Activated CD8-positive, alpha-beta memory T cell treated with anti-CD3 and anti-CD28 coated beads for 1 hour (primary cell): Measurements from ENCODE around the gene GLIS1.
"Not testable (repeated sequence)": the region's sequence is repeated elsewhere in the genome, so short reads cannot be mapped to it uniquely, and the experiment has no call there.

Source experiments
- DNase-seq, 2 donors: peaks; one replicate each; pipeline ENCODE4 v3.0.0-alpha.2; 2020; ENCODE audit warnings: low read depth in 1 of 2; ENCODE audit errors: extremely low read depth in 1 of 2

The GLIS1 gene

DNA sequence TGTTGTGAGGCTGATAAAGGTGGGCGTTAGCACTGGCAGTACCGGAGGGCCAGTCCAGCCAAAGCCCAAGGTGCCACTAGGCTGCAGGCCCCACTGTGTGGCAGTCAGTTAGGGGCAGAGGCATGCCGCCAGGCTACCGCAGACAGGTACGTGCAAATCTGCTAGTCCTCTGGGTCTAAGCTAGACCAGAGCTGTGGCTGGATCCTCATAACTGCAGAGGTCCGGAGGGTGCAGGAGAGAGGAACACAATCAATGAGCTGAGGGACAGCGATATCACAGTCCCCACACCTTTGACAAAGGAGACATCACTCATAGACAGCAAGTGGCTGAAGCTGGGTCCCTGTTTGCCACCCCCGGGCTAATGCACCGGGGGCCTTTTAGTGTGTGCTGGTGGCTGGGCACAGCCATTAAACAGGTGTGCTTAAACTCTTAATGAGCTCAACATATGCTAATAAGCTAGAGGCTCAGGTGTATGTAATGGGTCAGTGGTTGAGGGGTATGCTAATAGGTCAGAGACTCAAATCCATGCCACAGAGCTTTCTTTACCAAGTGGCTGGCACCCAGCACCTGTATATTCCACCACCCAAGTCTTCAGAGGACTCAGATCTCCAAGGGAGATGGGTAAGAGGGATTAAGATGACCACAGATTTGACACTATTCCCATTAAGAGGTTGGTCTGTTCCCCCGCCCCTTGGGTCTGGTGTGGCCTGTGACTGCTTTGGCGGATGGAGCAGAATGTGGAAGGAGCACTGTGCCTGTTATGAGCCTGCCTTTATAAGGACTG lies 82.0 kb downstream of the GLIS1 start:
- no peak for DNase-seq

DNA sequence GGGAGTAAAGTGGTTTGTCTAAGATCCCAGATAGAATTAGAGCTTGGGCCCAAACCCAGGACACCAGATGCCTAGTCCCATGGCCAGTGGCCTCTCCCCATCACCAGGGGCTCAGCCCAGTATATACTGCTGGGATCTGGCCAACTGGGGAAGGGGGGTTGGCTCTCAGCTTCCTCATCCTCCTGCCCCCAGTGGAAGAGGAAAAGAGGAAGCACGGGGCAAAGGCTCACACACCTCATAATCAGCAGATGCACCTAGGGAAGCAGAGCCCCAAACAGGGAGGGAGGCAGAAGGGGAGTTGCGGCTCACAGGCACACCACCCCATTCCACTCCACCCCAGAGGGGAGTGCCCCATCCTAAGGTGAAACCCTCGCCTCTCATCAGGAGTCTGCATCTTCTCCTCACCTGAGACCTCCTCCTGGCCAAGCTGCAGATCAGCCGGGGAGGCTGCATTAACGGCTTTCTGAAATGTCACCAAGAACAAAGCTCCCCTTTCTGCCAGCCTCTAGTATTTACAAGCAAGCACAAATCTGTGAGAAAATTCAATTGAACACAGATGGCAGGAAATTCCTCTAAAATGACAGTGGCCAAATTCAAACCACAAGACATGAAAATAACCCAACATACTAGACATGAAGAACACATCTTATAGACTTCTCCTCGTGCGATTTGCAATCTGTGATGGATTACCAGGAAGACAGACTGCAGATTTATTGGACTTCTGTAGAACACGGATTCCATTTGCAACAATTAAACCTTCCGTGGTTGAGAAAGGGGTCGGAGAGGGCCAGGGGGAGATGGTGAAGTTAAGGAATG lies 82.8 kb downstream of the GLIS1 start:
- DNase-seq, result no peak

DNA sequence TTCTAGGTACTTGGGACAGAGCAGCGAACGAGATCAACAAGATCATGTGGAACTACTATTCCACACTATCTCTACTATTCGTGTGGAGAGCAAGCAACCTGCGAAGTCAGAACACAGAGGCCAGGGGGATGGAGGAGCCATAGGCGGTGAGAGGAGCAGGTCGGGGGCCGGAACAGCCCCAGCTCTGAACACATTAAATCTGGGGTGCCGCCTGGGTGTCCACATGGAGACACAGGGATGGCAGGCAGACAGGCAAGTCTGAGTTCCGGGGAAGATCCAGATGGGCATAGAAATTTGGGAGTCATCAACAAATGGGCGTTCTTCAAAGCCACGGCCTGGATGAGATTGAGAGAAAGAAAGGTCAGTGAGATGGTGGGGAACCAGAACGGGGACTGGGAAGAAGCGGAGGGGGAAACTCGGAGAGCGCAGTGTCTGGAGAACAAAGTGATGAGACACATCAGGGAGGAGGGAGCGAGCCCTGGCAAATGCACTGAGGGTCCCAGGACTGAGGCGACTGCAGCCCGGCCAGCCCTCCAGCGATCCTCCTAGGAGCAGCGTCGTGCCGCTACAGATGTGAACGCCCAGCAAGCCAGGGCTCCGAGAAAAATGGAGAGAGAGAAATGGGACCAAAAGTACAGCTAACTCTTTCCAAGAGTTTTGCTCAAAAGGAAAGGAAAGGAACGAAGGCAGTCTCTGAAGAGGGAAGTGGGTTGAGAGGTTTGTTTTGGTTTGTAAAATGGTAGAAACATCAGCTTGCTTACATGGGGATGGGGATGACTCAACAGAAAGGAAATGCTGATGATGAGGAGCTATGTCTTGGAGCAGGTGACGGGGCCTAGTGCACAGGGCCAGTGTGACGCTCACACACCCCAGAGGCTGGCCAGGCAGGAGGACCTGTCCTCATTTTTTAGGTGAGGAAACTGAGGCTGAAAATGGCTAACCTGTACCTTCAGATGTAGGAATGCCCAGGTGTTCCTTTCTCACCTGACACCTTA lies 84.5 kb downstream of the GLIS1 start:
- DNase-seq, result no peak

DNA sequence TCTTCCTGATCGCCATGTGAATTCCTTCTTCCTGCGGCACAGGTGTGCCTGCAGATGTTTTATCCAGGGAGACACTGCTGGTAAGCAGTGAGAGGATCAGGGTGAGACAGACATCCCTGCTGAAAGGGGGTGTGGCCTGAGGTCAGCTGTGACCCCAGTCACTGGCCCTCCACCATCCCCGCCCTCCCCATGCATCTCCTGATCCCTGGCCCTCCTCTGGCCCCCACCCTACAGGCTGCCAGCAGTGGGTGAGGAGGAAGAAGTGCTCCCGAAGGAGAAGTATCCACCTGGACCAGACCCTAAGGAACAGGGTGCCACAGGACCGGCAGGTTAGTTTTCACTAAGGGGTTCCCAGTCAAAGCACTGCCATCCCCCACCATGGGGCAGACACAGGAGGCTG lies 85.3 kb downstream of the GLIS1 start:
- no peak for DNase-seq

DNA sequence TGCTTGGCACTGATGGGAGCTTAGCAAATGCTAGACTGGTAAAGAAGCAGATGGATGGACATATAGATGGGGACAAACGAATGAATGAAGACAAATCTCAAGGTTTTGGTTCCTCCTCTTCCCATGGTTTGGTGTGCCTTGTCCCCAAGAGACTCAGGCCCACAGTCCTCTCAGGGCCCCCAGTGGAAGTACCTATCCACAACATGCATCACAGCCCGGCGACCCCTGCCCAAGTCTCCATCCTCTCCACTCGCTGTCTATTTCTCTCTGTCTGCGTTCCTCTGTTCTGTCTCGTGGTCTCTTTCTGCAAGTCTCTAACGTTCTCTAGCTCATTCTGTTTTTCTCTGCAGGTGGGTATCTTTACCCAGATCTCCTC lies 85.8 kb downstream of the GLIS1 start:
- DNase-seq, result no peak

DNA sequence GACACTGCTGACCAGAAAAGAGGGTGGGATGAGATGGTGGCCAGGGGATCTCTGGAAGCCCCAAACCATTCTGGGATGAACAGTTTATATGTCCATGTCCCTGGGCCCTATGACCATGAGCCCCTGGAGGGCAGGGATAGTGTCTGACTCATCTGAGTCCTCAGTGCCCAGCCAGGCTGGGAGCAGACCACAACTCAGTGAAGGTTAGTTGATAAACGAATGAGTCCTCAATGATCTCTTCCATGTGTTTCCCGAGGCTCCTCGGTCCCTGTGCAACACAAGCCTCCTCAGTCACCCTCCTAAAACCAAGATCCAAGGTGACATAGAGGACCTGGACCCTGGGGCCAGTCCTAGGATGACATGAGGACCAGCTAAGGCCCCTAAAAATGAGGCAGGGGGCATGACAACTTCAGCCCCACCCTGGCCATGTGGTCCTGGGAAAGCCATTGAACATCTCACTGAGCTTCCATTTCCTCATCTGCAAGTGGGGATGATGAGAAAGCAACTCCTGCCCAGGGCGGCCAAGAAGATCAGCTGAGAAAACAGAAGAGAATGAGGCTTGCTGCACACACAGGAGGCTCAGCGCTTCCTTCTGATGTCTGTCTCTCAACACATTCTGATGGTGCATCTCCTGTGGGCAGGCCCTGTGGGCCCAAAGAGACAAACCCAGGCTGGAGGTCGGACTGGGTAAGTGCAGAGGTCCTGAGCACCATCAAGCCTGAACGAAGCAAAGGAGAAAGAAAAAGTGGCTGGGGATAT lies 86.3 kb downstream of the GLIS1 start:
- DNase-seq, result no peak

DNA sequence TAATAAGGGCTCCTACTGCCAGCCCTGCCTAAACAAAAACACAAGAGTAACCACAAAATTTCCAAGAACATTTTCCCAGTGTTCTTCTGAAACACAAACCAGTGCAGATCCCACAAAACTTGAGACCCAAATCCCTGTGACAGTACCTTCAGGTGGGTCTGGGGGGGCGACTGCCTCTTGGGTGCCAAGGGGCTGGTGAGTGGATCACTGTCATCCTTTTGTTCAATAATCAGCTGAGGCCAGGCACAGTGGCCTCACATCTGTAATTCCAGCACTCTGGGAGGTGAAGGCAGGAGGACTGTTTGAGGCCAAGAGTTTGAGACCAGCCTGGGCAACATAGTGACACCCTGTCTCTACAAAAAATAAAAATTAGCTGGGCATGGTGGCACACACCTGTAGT lies 87.6 kb downstream of the GLIS1 start:
- DNase-seq, result no peak

DNA sequence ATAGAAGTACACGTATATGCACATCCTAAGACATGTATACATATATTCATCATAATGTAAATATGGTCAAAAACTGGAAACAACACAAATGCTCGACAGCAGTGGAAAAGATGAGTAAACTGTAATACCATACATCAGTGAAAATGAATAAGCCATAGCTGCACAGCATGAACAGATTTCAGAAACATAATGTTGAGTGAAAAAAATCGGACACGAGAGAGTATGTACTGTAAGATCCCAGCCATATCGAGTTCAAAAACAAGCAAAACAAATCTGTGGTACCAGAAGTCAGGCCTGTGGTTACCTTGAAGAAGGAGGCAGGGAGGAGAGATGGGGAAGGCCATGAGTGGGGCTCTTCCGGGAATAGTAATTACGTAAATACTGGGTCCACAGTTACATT lies 90.4 kb downstream of the GLIS1 start:
- DNase-seq, result no peak

DNA sequence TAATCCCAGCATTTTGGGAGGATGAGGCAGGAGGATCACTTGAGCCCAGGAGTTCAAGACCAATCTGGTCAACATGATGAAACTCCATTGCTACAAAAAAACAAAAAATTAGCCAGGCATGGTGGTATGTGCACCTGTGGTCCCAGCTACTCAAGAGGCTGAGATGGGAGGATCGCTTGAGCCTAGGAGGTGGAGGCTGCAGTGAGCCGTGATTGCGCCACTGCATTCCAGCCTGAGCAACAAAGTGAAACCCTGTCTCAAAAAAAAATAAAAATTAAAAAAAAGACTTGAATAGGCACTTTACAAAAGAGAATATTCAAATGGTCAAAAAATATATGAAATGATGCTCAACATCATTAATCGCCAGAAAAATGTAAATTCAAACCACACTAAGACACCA lies 91.0 kb downstream of the GLIS1 start:
- DNase-seq, result not testable (repeated sequence)

DNA sequence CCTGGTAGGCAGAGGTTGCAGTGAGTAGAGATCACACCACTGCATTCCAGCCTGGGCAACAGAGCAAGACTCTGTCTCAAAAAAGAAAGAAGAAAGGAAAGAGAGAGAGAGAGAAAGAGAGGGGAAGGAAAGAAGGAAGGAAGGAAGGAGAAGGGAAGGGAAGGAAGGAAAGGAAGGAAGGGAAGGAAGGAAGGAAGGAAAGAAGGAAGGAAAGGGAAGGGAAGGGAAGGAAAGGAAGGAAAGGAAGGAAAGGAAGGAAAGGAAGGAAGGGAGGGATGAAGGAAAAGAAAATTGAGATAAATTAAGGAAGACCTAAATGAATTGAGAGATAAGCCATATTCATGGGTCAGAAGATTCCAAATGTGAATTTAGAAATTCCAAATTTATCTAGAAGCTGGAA lies 92.2 kb downstream of the GLIS1 start:
- DNase-seq, result no peak

DNA sequence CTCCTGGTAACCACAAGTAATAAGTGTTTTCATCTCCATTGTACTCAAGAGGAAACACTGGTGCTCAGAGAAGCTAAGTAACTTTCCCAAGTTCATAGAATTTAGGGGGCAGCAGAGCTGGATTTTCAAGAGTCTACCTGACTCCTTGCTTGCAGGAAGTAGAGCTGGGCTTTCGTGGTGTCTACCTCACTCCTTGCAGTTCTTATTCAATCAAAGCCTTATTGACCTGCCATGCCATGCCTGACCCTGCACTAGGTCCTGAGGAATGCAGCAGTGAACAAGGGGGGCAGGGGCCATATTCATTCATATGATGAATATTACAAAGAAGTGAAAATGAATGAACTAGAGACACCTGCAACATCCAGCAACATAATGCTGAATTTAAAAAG lies 93.3 kb downstream of the GLIS1 start:
- no peak for DNase-seq

DNA sequence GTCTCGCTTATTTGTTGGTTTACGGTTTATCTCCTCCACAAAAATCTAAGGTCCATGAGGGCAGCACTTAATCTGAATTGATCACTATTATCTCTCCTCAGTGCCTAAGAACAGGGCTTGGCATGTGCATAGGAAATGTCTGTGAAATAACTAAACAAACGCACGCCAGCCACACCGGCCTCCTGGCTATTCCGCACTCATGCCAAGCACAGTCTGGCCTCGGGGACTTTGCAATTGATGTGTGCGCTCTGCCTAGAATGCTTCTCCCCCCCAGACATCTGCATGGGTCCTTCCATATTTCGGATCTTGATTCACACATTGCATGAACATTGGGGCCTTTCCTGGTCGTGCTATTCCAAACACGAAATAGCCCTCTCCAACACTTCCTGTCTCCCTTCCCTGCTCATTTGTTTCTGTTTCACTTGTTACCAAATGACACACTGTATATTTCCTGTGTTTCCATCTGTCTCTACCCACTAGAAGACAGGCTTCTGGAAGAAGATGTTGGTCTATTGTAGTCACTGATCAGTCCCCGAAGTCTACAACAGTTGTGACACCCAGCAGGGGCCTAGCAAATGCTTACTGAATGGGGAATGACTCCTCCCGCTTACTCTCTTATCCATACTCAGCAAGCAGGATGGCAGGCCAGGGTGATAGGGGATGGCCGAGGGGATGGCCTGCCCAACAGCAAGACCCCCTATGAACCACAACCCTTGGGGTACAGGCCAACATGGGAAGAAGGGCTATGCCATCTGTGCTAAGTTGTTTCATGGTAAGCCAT lies 93.9 kb downstream of the GLIS1 start:
- no peak for DNase-seq

DNA sequence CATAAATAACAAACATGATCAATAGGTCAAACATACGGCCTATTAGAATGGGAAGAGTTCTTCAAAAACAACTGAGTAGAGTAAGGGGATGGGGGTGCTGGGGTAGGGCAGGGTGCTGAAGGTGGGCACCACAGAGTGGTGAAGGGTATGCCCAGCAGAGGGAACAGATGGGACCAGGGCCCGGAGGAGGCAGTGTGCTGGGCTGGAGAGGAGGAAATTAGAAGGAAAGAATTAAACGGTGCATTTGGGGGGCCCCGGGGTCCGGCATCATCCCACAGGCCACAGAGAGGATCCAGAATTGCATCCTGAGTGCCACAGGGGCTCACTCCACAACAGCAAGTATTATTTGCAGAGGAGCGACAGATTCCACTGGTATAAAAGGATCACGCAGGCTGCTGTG lies 94.5 kb downstream of the GLIS1 start:
- DNase-seq, result no peak

DNA sequence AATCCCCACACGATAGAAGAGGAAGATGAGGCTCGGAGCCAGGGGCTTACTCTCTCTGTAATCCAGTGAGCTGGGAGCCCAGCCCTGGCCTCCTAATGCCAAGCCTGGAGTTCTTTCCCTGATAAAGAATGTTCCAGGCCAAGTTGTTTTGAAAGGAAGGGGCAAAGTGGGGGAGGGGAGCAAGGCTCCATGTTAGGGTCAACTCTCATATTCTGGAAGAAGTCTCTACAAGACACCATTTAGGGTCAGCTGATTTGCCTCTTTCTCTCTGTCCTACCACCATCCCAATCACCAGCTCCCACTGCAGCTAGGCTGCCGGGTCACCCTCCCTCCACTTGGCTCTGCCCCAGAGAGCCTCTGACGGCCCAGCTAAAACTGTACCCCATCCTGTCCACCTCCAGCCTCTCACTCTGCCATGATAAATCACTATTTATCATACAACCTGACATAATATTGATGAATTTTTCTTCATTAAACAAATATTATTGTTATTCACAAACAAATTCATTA lies 95.0 kb downstream of the GLIS1 start:
- no peak for DNase-seq

DNA sequence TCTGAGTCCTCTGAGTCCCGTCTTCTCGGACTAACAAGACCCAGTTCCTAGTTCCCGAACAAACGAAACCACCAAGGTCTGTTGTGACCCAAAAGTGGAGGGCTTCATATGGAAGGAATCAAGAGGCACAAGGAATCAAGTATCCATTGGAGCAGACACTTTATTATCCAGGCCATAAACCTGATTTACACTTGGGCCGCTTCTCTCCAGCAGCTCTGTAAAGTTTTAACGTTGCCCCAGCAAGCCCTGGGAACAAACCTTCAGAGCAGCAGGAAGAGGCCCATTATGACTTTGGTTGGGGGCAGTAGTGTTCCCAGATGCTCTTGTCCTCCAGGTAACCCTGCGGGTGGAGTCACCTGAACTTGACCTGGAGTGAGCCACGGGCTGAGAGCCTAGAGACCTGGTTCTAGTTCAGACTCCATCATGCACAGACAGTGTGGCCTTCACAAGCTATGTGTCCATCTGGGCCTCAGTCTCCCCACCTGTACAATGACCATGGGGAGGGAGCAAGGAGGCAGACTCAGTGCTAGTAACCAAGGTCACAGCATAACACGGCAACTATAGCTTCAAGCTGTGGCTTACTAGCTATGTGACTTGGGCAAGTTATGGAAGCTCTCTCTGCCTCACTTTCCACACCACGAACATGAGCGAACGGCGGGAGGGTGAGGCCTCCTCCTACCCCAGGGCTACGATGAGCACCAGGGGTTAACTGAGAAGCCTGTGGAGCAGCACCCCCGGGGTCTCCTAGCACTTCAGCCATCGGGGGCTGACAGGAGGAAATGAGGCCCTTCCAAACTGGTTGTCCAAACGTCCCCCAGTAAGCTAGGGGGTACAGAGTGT lies 95.7 kb downstream of the GLIS1 start:
- no peak for DNase-seq

DNA sequence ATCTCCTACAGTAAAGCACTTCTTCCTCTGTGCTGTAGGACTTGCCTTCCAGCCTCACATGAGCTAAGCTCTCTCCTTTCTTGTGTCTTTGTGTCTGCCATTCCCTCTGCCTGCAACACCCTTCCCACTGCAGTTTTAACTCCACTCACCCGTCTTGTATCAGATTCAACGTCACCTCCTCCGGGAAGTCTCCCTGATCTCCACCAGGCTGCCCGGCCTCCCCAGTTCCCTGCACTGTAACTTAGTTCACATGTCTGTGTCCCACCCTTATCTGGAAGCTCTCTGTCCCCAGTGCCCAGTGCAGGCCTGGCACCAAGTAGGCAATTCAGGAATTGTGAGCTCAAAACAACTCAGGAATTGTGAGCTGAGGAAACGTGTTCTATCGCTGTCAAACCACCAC lies 96.4 kb downstream of the GLIS1 start:
- DNase-seq, result no peak

DNA sequence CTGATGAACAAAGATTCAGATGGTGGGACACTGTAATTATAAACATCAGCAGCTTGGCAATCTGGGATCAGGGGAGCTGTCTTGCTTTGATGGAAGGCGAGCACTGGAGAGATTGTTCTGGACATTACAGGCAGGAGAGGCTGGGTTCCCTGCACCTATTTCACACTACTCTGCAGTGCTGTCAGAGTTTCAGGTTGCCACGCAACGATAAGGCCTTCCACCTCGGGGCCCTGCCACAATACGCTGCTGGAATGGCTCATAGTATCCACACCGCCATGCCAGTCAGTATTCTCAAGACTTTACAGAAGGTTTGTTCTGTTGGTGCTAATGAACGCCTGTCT lies 96.8 kb downstream of the GLIS1 start:
- no peak for DNase-seq

DNA sequence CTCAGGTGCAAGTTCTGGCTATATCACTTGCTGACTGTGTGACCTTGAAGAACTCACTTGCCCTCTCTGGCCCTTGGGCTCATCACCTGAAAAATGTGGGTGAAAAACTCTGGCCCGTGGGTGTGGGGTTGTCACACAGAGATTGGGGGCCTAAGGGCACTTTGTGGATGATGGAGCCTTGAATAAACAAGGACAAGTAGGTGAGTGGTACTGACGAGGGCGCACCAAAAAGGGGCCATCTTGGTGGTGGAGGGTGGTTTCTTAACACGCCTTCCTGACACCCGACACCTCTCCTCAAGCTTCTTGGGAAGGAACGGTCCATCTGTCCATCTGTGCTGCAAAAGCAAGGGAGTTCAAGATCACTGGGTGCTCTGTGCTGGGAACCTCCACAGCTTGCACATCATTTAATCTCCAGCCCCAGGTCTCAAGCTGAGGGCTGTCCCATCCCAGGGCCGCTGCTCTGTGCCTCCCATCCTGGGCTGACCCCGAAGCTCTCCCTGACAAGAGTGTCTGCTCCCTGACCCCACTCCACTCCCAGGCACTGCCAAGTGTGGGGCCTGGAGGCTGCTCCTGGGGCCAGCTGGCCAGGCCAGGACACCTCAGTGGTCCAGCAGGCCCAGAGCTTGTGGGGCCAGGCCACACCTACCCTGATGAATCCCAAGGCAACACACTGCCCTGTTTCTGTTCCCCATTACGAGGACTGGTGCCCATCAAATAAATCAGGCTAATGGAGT lies 97.3 kb downstream of the GLIS1 start:
- DNase-seq, result no peak
